Fibroblast of mammary gland (primary cell): ENCODE data around the gene DSCAM.

ENCODE experiments used
- DNase-seq: peaks from one replicate; pipeline ENCODE4 v3.0.0-alpha.2; 2010; ENCODE audit warnings: low read depth
- H3K4me3 ChIP-seq: 2 replicates; pipeline ENCODE4 v1.5.1; 2011; ENCODE audit warnings: low read depth, mild to moderate bottlenecking, low read length, moderate library complexity; ENCODE audit not compliant: control insufficient read depth
- CTCF ChIP-seq: conservative IDR thresholded peaks from 2 replicates; pipeline ENCODE4 v1.5.1; 2011; ENCODE audit warnings: low read depth, low read length, inconsistent platforms; ENCODE audit not compliant: control insufficient read depth, insufficient read depth

Gene DSCAM

GRCh38 chr21:40689840-40690360 lies 157.1 kb downstream of the DSCAM start:
- DNase-seq, result no peak
- no peak for TF ChIP-seq CTCF
- no peak overlapping the region for H3K4me3 ChIP-seq

GRCh38 chr21:40689217-40689616 lies 157.7 kb downstream of the DSCAM start:
- TF ChIP-seq CTCF, result no peak

DNA sequence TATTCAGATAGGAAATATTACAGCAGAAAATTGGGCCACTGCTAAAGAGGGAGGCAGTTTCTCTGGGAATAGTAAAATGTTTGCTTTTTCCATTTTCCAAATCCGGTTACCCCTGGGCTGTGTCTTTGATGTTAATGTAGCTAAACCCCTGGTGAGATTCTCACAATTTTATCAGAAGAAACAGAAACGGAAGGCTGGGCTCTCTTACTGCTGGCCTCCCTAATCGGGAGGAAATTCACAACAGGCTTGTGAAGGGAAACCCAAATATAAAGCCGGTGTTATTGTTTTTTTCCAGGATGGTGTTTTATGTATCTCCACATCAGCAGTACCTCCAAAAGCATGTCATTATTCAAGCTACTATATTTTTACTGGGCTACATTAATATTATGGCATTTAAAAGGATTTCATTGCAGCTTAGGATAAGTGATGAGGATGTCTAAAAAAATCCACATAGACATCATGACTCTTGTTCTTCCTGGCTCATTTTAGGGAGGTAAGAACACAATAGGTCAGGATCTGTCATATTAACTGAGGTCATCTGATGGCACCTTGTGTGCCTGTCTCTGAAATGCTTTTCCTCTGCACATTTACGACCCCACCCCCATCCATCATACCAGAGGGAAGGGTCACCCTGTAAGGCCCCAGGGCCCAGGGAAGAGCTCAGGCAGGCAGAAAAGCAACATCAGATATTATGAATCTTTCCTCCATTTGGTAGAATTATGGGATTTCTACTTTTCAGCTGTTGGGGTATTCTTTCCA lies 158.7 kb downstream of the DSCAM start:
- H3K4me3 ChIP-seq, result no peak overlapping the region
- no peak for TF ChIP-seq CTCF
- DNase-seq, result no peak

More at GRCh38 chr21:40689217-40689616, 157.7 kb downstream of the DSCAM start:
- H3K4me3 ChIP-seq, result no peak overlapping the region
- no peak for DNase-seq

DNA sequence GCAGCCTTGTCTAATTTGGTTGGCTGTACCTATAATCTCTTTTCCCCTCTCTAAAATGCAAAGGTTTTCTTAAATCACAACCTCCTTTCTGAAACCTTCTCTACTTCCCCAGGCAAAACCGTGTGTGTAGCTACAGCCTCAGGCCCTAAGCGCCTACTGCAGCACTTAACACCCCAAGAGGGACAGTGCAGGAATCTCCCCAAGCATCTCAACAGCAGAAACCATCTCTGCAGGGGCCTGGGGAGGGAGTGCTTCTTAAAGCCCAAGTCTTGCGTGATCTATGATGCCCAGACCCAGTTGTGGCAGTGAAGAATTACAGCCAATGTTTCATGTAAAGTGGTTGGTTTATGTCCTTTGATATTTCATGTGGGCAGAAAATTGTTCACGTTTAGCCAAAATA lies 159.3 kb downstream of the DSCAM start:
- no peak overlapping the region for H3K4me3 ChIP-seq
- DNase-seq, result no peak
- no peak for TF ChIP-seq CTCF

DNA sequence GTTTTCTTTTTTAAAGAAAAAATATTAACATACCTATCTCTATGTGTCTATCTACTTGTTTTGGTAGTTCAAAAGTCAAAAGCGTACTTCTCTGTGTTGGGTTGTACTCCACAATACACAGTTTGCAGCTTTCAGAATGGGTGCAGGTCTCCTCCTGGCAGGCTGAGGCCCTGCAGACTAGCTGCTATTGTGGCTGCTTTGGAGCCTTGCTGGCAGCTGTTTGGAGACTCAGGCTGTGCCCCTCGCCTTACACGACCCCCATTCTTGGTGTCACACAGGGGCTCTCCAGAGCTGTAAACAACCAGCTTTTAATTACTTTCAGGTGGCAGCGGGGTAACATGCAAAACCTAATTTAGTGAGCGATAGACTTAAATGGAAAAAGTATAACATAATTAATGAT lies 160.4 kb downstream of the DSCAM start:
- H3K4me3 ChIP-seq, result no peak overlapping the region
- TF ChIP-seq CTCF, result no peak
- DNase-seq, result no peak

- no peak for TF ChIP-seq CTCF
- no peak overlapping the region for H3K4me3 ChIP-seq
- DNase-seq, result no peak
These were observed 161.8 kb downstream of the DSCAM start for GRCh38 chr21:40685141-40685540.
